Loucy (cell line): ENCODE measurements around the gene RSRC1.
"Not testable (repeated sequence)": the region's sequence is repeated elsewhere in the genome, so short reads cannot be mapped to it uniquely, and the experiment has no call there.

Experiments used
- H2AFZ ChIP-seq: fragments of 200-600 bp; sonication (generic); 2 replicates; pipeline ENCODE4 v1.6.0; 2016; ENCODE audit warnings: antibody characterized with exemption, mild to moderate bottlenecking, low read length, moderate library complexity
- H3F3A ChIP-seq: fragments of 200-600 bp; 2 replicates; pipeline ENCODE4 v1.6.0; 2016; ENCODE audit warnings: antibody characterized with exemption, low read depth, mild to moderate bottlenecking
- H3K27me3 ChIP-seq: fragments of 200-600 bp; sonication (generic); 2 replicates; pipeline ENCODE4 v1.6.1; 2014; ENCODE audit warnings: low read length, mild to moderate bottlenecking; ENCODE audit not compliant: insufficient read depth, poor library complexity, severe bottlenecking
- H3K36me3 ChIP-seq: fragments of 200-600 bp; sonication (generic); 2 replicates; pipeline ENCODE4 v1.6.1; 2016; ENCODE audit warnings: low read length; ENCODE audit not compliant: insufficient read depth
- H3K4me1 ChIP-seq: fragments of 200-600 bp; sonication (generic); 2 replicates; pipeline ENCODE4 v1.5.1; 2014; ENCODE audit warnings: low read length, mild to moderate bottlenecking; ENCODE audit not compliant: insufficient read depth, poor library complexity, severe bottlenecking
- H3K4me2 ChIP-seq: fragments of 200-600 bp; sonication (generic); 2 replicates; pipeline ENCODE4 v1.6.0; 2014; ENCODE audit warnings: antibody characterized with exemption, low read length, low read depth, mild to moderate bottlenecking; ENCODE audit not compliant: poor library complexity, severe bottlenecking
- H3K4me3 ChIP-seq: fragments of 200-600 bp; sonication (generic); 2 replicates; pipeline ENCODE4 v1.5.1; 2014; ENCODE audit warnings: low read length, mild to moderate bottlenecking, mixed read lengths; ENCODE audit not compliant: poor library complexity, severe bottlenecking
- H3K79me2 ChIP-seq: fragments of 200-600 bp; sonication (generic); 2 replicates; pipeline ENCODE4 v1.6.1; 2014; ENCODE audit warnings: low read length; ENCODE audit not compliant: insufficient read depth
- H3K9ac ChIP-seq: fragments of 200-600 bp; sonication (generic); 2 replicates; pipeline ENCODE4 v1.6.0; 2014; ENCODE audit warnings: mild to moderate bottlenecking, low read depth, low read length, moderate library complexity; ENCODE audit not compliant: poor library complexity, severe bottlenecking
- H3K9me2 ChIP-seq: fragments of 200-600 bp; sonication (generic); replicated peaks from 2 replicates; pipeline ENCODE4 v1.6.1; 2016; ENCODE audit warnings: low read depth, low read length, mixed read lengths
- H3K9me3 ChIP-seq: fragments of 200-600 bp; sonication (generic); 2 replicates; pipeline ENCODE4 v1.6.1; 2014; ENCODE audit warnings: mild to moderate bottlenecking, antibody characterized with exemption, low read length, low read depth; ENCODE audit not compliant: insufficient read depth
- H4K20me1 ChIP-seq: fragments of 200-600 bp; sonication (generic); 2 replicates; pipeline ENCODE4 v1.6.0; 2014; ENCODE audit warnings: antibody characterized with exemption, low read length, mild to moderate bottlenecking; ENCODE audit not compliant: insufficient read depth, poor library complexity, severe bottlenecking
- CTCF ChIP-seq: fragments of 200-600 bp; sonication (generic); conservative IDR thresholded peaks from 2 replicates; pipeline ENCODE4 v1.5.1; 2014; ENCODE audit warnings: mild to moderate bottlenecking, antibody characterized with exemption, low read length
- EZH2phosphoT487 ChIP-seq: fragments of 200-600 bp; IDR thresholded peaks from 2 replicates; pipeline ENCODE4 v1.6.1; 2018; ENCODE audit warnings: antibody characterized with exemption, mild to moderate bottlenecking, moderate library complexity, borderline replicate concordance

Gene RSRC1

GRCh38 chr3:158220575-158220974, 110.7 kb downstream of the RSRC1 start:
- H4K20me1 ChIP-seq, result no peaks in the 10 kb centered on the region
- no peak overlapping the region for H3K9ac ChIP-seq
- no peak overlapping the region for H3K4me3 ChIP-seq
- H3K9me3 ChIP-seq, result no peaks in the 10 kb centered on the region
- no peaks in the 10 kb centered on the region for H3K9me2 ChIP-seq
- peaks cover 6% of the 10 kb centered on the region; the same call in 1 of the 2 replicates for H3K79me2 ChIP-seq
- H3K4me1 ChIP-seq, result no peaks in the 10 kb centered on the region
- TF ChIP-seq EZH2phosphoT487 (no peak), CTCF (no peak)
- peaks cover 13% of the 10 kb centered on the region; the same call in 1 of the 2 replicates for H3K36me3 ChIP-seq
- H2AFZ ChIP-seq, result no peak overlapping the region
- no peaks in the 10 kb centered on the region for H3K27me3 ChIP-seq
- H3K4me2 ChIP-seq, result no peak overlapping the region
- H3F3A ChIP-seq, result no peaks in the 10 kb centered on the region

GRCh38 chr3:158221426-158221825, 111.5 kb downstream of the RSRC1 start:
- Histone ChIP-seq H3K36me3 (peaks cover 22% of the 10 kb centered on the region; the same call in 1 of the 2 replicates), H3K9ac (no peak overlapping the region), H3K79me2 (peaks cover 5% of the 10 kb centered on the region; the same call in 1 of the 2 replicates), H2AFZ (no peak overlapping the region), H3K4me3 (no peak overlapping the region), H3K9me2 (no peaks in the 10 kb centered on the region), H3K27me3 (no peaks in the 10 kb centered on the region), H3K4me1 (no peaks in the 10 kb centered on the region), H4K20me1 (no peaks in the 10 kb centered on the region), H3K9me3 (no peaks in the 10 kb centered on the region), H3K4me2 (no peak overlapping the region), H3F3A (no peaks in the 10 kb centered on the region)
- TF ChIP-seq EZH2phosphoT487 (no peak), CTCF (no peak)

GRCh38 chr3:158226429-158226828, 116.5 kb downstream of the RSRC1 start:
- no peaks in the 10 kb centered on the region for H3F3A ChIP-seq
- no peaks in the 10 kb centered on the region for H3K4me1 ChIP-seq
- H2AFZ ChIP-seq, result no peak overlapping the region
- no peak overlapping the region for H3K9ac ChIP-seq
- no peak overlapping the region for H3K4me3 ChIP-seq
- no peaks in the 10 kb centered on the region for H4K20me1 ChIP-seq
- H3K79me2 ChIP-seq, result no peaks in the 10 kb centered on the region
- no peaks in the 10 kb centered on the region for H3K9me2 ChIP-seq
- no peaks in the 10 kb centered on the region for H3K9me3 ChIP-seq
- H3K27me3 ChIP-seq, result no peaks in the 10 kb centered on the region
- H3K36me3 ChIP-seq, result peaks cover 18% of the 10 kb centered on the region; the same call in 1 of the 2 replicates
- H3K4me2 ChIP-seq, result no peak overlapping the region
- TF ChIP-seq CTCF (no peak), EZH2phosphoT487 (no peak)

GRCh38 chr3:158228942-158229341, 119.1 kb downstream of the RSRC1 start:
- not testable (repeated sequence) for H4K20me1 ChIP-seq, H3K4me2 ChIP-seq, H3K4me1 ChIP-seq, H3K4me3 ChIP-seq, H3K9me2 ChIP-seq, H3K27me3 ChIP-seq, H2AFZ ChIP-seq, H3K9ac ChIP-seq, H3F3A ChIP-seq, H3K9me3 ChIP-seq, H3K79me2 ChIP-seq
- peaks cover 22% of the 10 kb centered on the region; the same call in 1 of the 2 replicates for H3K36me3 ChIP-seq
